Measurements from ENCODE around the gene CHST14.

The CHST14 gene

GRCh38 chr15:40467261-40467615 lies 3.5 kb upstream of the CHST14 start:
- peaks cover 46% of the 10 kb centered on the region for H4K20me1 ChIP-seq
- H3K4me1 ChIP-seq: peaks cover 30% of the 10 kb centered on the region
- H3K9ac ChIP-seq: no peak overlapping the region
- H3K4me3 ChIP-seq: no peak overlapping the region
- TF ChIP-seq Cebpa-rat (IDR thresholded peaks at IDR 0.05): no peak
- H3K4me2 ChIP-seq: no peak overlapping the region
- no peak overlapping the region for H3K27ac ChIP-seq
- H3K9me3 ChIP-seq: no peaks in the 10 kb centered on the region
- H3K27me3 ChIP-seq: no peaks in the 10 kb centered on the region
- peaks cover 64% of the 10 kb centered on the region for H3K36me3 ChIP-seq

GRCh38 chr15:40468898-40469331 lies 1.9 kb upstream of the CHST14 start:
- H3K9ac ChIP-seq: no peak overlapping the region
- H3K27me3 ChIP-seq: no peaks in the 10 kb centered on the region
- no peak overlapping the region for H3K4me3 ChIP-seq
- H3K9me3 ChIP-seq: no peaks in the 10 kb centered on the region
- no peak for TF ChIP-seq Cebpa-rat (IDR thresholded peaks at IDR 0.05)
- no peak overlapping the region for H3K4me2 ChIP-seq
- H4K20me1 ChIP-seq: peaks cover 34% of the 10 kb centered on the region
- peaks cover 40% of the 10 kb centered on the region for H3K4me1 ChIP-seq
- 0 out of 2 replicates have a peak overlapping the region, but pooled peaks have one; percentile 23 for H3K27ac ChIP-seq
- peaks cover 47% of the 10 kb centered on the region for H3K36me3 ChIP-seq

GRCh38 chr15:40469776-40470390 lies 901 bp upstream of the CHST14 start:
- Histone ChIP-seq H3K4me1 (peaks cover 50% of the 10 kb centered on the region), H3K9ac (peak overlapping the region; percentile 65; the same call in 1 of the 2 replicates), H3K27me3 (no peaks in the 10 kb centered on the region), H3K4me2 (peak overlapping the region; percentile 99; the same call in 1 of the 2 replicates), H3K9me3 (no peaks in the 10 kb centered on the region), H3K36me3 (peaks cover 38% of the 10 kb centered on the region), H4K20me1 (peaks cover 25% of the 10 kb centered on the region), H3K27ac (no peak overlapping the region), H3K4me3 (no peak overlapping the region; the same call in 1 of the 2 replicates)
- TF ChIP-seq Cebpa-rat (IDR thresholded peaks at IDR 0.05): no peak

GRCh38 chr15:40471105-40471807 lies 472 bp downstream of the CHST14 start:
- peaks cover 63% of the 10 kb centered on the region for H3K4me1 ChIP-seq
- H3K4me3 ChIP-seq: peak overlapping the region; percentile 84
- peaks cover 24% of the 10 kb centered on the region for H3K36me3 ChIP-seq
- peak overlapping the region; percentile 88 for H3K27ac ChIP-seq
- H3K4me2 ChIP-seq: peak overlapping the region; percentile 99
- no peaks in the 10 kb centered on the region for H3K27me3 ChIP-seq
- H4K20me1 ChIP-seq: peaks cover 22% of the 10 kb centered on the region
- TF ChIP-seq Cebpa-rat (IDR thresholded peaks at IDR 0.05): no peak
- H3K9ac ChIP-seq: peak overlapping the region; percentile 90
- no peaks in the 10 kb centered on the region for H3K9me3 ChIP-seq

GRCh38 chr15:40471808-40472150 lies 995 bp downstream of the CHST14 start:
- peak overlapping the region; percentile 99 for H3K4me2 ChIP-seq
- peak overlapping the region; percentile 90 for H3K9ac ChIP-seq
- H3K4me1 ChIP-seq: peaks cover 64% of the 10 kb centered on the region
- H3K4me3 ChIP-seq: peak overlapping the region; percentile 84
- peaks cover 19% of the 10 kb centered on the region for H3K36me3 ChIP-seq
- no peaks in the 10 kb centered on the region for H3K27me3 ChIP-seq
- no peak for TF ChIP-seq Cebpa-rat (IDR thresholded peaks at IDR 0.05)
- peak overlapping the region; percentile 88 for H3K27ac ChIP-seq
- no peaks in the 10 kb centered on the region for H3K9me3 ChIP-seq
- peaks cover 20% of the 10 kb centered on the region for H4K20me1 ChIP-seq

- Histone ChIP-seq H3K4me2 (peak overlapping the region; percentile 99), H3K4me3 (peak overlapping the region; percentile 84), H3K9ac (peak overlapping the region; percentile 90; the same call in 1 of the 2 replicates), H3K27ac (no peak overlapping the region), H3K9me3 (no peaks in the 10 kb centered on the region), H3K36me3 (peaks cover 14% of the 10 kb centered on the region), H3K27me3 (no peaks in the 10 kb centered on the region), H4K20me1 (peaks cover 15% of the 10 kb centered on the region), H3K4me1 (peaks cover 64% of the 10 kb centered on the region)
- TF ChIP-seq Cebpa-rat (IDR thresholded peaks at IDR 0.05): no peak
These were observed 1.5 kb downstream of the CHST14 start for GRCh38 chr15:40472171-40472727.

GRCh38 chr15:40474581-40474980 lies 3.8 kb downstream of the CHST14 start:
- Histone ChIP-seq H4K20me1 (peaks cover 10% of the 10 kb centered on the region), H3K27ac (no peak overlapping the region), H3K4me1 (peaks cover 54% of the 10 kb centered on the region), H3K27me3 (no peaks in the 10 kb centered on the region), H3K9ac (no peak overlapping the region), H3K9me3 (no peaks in the 10 kb centered on the region), H3K4me3 (no peak overlapping the region), H3K36me3 (no peaks in the 10 kb centered on the region), H3K4me2 (peak overlapping the region; percentile 60)
- no peak for TF ChIP-seq Cebpa-rat (IDR thresholded peaks at IDR 0.05)

- no peak overlapping the region for H3K9ac ChIP-seq
- no peak for TF ChIP-seq Cebpa-rat (IDR thresholded peaks at IDR 0.05)
- no peak overlapping the region for H3K27ac ChIP-seq
- no peaks in the 10 kb centered on the region for H3K9me3 ChIP-seq
- no peak overlapping the region for H3K4me3 ChIP-seq
- H4K20me1 ChIP-seq: no peaks in the 10 kb centered on the region; the same call in 1 of the 2 replicates
- peaks cover 29% of the 10 kb centered on the region for H3K4me1 ChIP-seq
- H3K36me3 ChIP-seq: no peaks in the 10 kb centered on the region
- no peaks in the 10 kb centered on the region for H3K27me3 ChIP-seq
- no peak overlapping the region for H3K4me2 ChIP-seq
These were observed 7.0 kb downstream of the CHST14 start for GRCh38 chr15:40477642-40478327.

- H3K9ac ChIP-seq: no peak overlapping the region
- no peak for TF ChIP-seq Cebpa-rat (IDR thresholded peaks at IDR 0.05)
- no peaks in the 10 kb centered on the region for H3K9me3 ChIP-seq
- H3K36me3 ChIP-seq: no peaks in the 10 kb centered on the region
- no peak overlapping the region for H3K27ac ChIP-seq
- H4K20me1 ChIP-seq: no peaks in the 10 kb centered on the region
- H3K4me1 ChIP-seq: peaks cover 23% of the 10 kb centered on the region
- no peak overlapping the region for H3K4me3 ChIP-seq
- no peaks in the 10 kb centered on the region for H3K27me3 ChIP-seq
- H3K4me2 ChIP-seq: no peak overlapping the region
These were observed 8.2 kb downstream of the CHST14 start for GRCh38 chr15:40479024-40479423.

Data from BLaER1 (cell line).